Fibroblast of skin of right biceps (primary cell): ENCODE data around the gene RELB.

Experiments
- DNase-seq: peaks from one replicate; pipeline ENCODE4 v3.0.0-alpha.2; 2013

RELB gene

GRCh38 chr19:45086480-45086879 lies 85.2 kb downstream of the RELB start:
- DNase-seq = no peak

DNA sequence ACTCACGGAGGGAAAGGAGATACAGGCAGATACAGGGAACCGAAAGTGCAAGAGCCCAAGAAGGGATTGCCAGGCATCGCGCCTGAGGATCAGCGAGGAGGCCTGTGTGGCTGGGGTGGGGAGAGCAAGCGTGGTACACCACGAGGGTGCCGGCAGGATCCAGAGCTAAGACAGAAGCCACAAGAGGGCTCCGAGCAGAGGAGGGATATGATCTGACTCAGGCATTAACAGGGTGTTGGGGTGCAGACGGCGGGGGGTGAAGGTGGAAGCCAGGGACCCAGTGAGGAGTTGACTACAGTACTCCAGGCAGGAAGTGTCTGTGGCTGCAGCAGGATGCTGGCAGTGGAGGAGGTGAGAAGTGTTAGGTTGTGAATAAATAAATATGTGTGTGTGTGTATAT lies 86.3 kb downstream of the RELB start:
- DNase-seq = no peak
